Measurements from ENCODE around the gene KCNJ9. TPM values are rescaled to one million over a fixed set of nuclear protein-coding genes. Genes with fewer than 3 reads are reported as not detected.

KCNJ9 gene
- polyA plus RNA-seq, 3 donors = 0.05 to 0.13 (median 0.09) TPM

- DNase-seq (ENCODE audit: extremely low read depth in 1 of 11, low read depth in 9 of 11, low spot score in 4 of 11) = peak in 4 of 11 donors; percentile 53 to 71 (median 62)
These were observed 2.8 kb downstream of the KCNJ9 start for GRCh38 chr1:160083968-160084770.

- no peak for DNase-seq (ENCODE audit: extremely low read depth in 1 of 11, low read depth in 9 of 11, low spot score in 4 of 11)
These were observed 3.5 kb downstream of the KCNJ9 start for GRCh38 chr1:160084771-160085321.

GRCh38 chr1:160085686-160086455, 4.5 kb downstream of the KCNJ9 start:
- DNase-seq (ENCODE audit: extremely low read depth in 1 of 11, low read depth in 9 of 11, low spot score in 4 of 11) = peak in 2 of 11 donors; percentile 48 to 50

- no peak for DNase-seq (ENCODE audit: extremely low read depth in 1 of 11, low read depth in 9 of 11, low spot score in 4 of 11)
These were observed 5.1 kb downstream of the KCNJ9 start for GRCh38 chr1:160086456-160086892.

- DNase-seq (ENCODE audit: extremely low read depth in 1 of 11, low read depth in 9 of 11, low spot score in 4 of 11) = no peak
These were observed 5.9 kb downstream of the KCNJ9 start for GRCh38 chr1:160087118-160087662.

- DNase-seq (ENCODE audit: extremely low read depth in 1 of 11, low read depth in 9 of 11, low spot score in 4 of 11) = no peak
These were observed 8.5 kb downstream of the KCNJ9 start for GRCh38 chr1:160089883-160090282.

- DNase-seq (ENCODE audit: extremely low read depth in 1 of 11, low read depth in 9 of 11, low spot score in 4 of 11) = no peak
These were observed 9.4 kb downstream of the KCNJ9 start for GRCh38 chr1:160090760-160091159.

GRCh38 chr1:160091666-160092223, 10.4 kb downstream of the KCNJ9 start:
- DNase-seq (ENCODE audit: extremely low read depth in 1 of 11, low read depth in 9 of 11, low spot score in 4 of 11) = no peak

- DNase-seq (ENCODE audit: extremely low read depth in 1 of 11, low read depth in 9 of 11, low spot score in 4 of 11) = no peak
These were observed 11.2 kb downstream of the KCNJ9 start for GRCh38 chr1:160092366-160093068.

GRCh38 chr1:160093069-160093395, 11.7 kb downstream of the KCNJ9 start:
- no peak for DNase-seq (ENCODE audit: extremely low read depth in 1 of 11, low read depth in 9 of 11, low spot score in 4 of 11)

GRCh38 chr1:160093624-160094290, 12.4 kb downstream of the KCNJ9 start:
- DNase-seq (ENCODE audit: extremely low read depth in 1 of 11, low read depth in 9 of 11, low spot score in 4 of 11) = no peak

- no peak for DNase-seq (ENCODE audit: extremely low read depth in 1 of 11, low read depth in 9 of 11, low spot score in 4 of 11)
These were observed 12.9 kb downstream of the KCNJ9 start for GRCh38 chr1:160094291-160094625.

GRCh38 chr1:160094806-160095205, 13.5 kb downstream of the KCNJ9 start:
- DNase-seq (ENCODE audit: extremely low read depth in 1 of 11, low read depth in 9 of 11, low spot score in 4 of 11) = no peak

GRCh38 chr1:160095382-160096105, 14.2 kb downstream of the KCNJ9 start:
- no peak for DNase-seq (ENCODE audit: extremely low read depth in 1 of 11, low read depth in 9 of 11, low spot score in 4 of 11)

GRCh38 chr1:160096274-160097116, 15.2 kb downstream of the KCNJ9 start:
- no peak for DNase-seq (ENCODE audit: extremely low read depth in 1 of 11, low read depth in 9 of 11, low spot score in 4 of 11)

GRCh38 chr1:160097151-160097910, 16.0 kb downstream of the KCNJ9 start:
- no peak for DNase-seq (ENCODE audit: extremely low read depth in 1 of 11, low read depth in 9 of 11, low spot score in 4 of 11)
